Measurements from ENCODE around the gene TEX35. TPM values are rescaled to one million over a fixed set of nuclear protein-coding genes. Genes with fewer than 3 reads are reported as not detected.
"Not testable (repeated sequence)": the region's sequence is repeated elsewhere in the genome, so short reads cannot be mapped to it uniquely, and the experiment has no call there.

TEX35 gene
- polyA plus RNA-seq, 1 donor (not counting 4 experiments of a cell fraction or from before 2014, with no cell fraction given) = 0.18 TPM

DNA sequence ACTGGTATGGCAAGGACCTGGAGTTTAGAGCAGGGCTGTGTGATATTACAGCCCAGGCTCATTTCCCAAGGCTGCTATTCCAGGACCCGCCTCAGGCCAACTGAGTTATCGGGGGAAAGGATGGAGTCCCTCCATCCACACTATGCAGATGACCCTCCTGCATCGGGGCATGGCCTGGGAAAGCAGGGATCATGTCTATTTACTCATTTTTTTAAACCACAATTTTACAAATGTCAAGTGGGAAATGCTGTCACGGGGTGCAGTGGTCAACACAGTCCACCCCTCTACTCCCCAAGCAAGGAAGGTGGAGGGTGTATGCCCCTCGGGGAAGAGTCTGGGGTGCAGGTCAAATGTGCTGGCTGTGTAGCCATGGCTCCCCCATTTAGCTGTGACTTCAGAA lies 10.1 kb upstream of the TEX35 start:
- peaks cover 13% of the 10 kb centered on the region for H3K4me1 ChIP-seq (ENCODE audit: control insufficient read depth, extremely low read depth, insufficient read depth, low read length)
- TF ChIP-seq, protein P1, sequence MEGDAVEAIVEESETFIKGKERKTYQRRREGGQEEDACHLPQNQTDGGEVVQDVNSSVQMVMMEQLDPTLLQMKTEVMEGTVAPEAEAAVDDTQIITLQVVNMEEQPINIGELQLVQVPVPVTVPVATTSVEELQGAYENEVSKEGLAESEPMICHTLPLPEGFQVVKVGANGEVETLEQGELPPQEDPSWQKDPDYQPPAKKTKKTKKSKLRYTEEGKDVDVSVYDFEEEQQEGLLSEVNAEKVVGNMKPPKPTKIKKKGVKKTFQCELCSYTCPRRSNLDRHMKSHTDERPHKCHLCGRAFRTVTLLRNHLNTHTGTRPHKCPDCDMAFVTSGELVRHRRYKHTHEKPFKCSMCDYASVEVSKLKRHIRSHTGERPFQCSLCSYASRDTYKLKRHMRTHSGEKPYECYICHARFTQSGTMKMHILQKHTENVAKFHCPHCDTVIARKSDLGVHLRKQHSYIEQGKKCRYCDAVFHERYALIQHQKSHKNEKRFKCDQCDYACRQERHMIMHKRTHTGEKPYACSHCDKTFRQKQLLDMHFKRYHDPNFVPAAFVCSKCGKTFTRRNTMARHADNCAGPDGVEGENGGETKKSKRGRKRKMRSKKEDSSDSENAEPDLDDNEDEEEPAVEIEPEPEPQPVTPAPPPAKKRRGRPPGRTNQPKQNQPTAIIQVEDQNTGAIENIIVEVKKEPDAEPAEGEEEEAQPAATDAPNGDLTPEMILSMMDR (optimal IDR thresholded peaks at IDR 0.05 in 1 of 3, IDR thresholded peaks at IDR 0.05 in 1 of 3, conservative IDR thresholded peaks at IDR 0.05 in 1 of 3; ENCODE audit: extremely low read depth in 1 of 3, insufficient read depth in 2 of 3, low read length in 3 of 3) = no peak
- no peak for TF ChIP-seq EZH2 (IDR thresholded peaks at IDR 0.05; ENCODE audit: low read length)
- no peaks in the 10 kb centered on the region for H3K79me2 ChIP-seq (ENCODE audit: control insufficient read depth, insufficient read depth, low read length)
- no peaks in the 10 kb centered on the region for H3K36me3 ChIP-seq (ENCODE audit: control insufficient read depth in 2 of 2, extremely low read depth in 1 of 2, insufficient read depth in 2 of 2, low read length in 2 of 2)
- no peak overlapping the region for H3K4me2 ChIP-seq (ENCODE audit: control insufficient read depth, extremely low read depth, insufficient read depth, low read depth, low read length)
- peaks cover 3% of the 10 kb centered on the region for H3K9me1 ChIP-seq (ENCODE audit: control insufficient read depth, extremely low read depth, insufficient read depth, low read length)
- H2AFZ ChIP-seq (ENCODE audit: control insufficient read depth, low read length) = no peak overlapping the region
- H4K20me1 ChIP-seq (ENCODE audit: control insufficient read depth, extremely low read depth, insufficient read depth, low read length) = no peaks in the 10 kb centered on the region
- H3K9me3 ChIP-seq (ENCODE audit: control insufficient read depth, low read depth, low read length) = no peaks in the 10 kb centered on the region
- dilution Hi-C loops (cut with MboI; ENCODE audit: extremely low pct_ligation_motif_present, low sequenced_read_pairs) = no loop called here
- DNase-seq (ENCODE audit: low read depth, low spot score) (no peak), FAIRE-seq (no peak)
- no peak overlapping the region for H3K27ac ChIP-seq (ENCODE audit: control insufficient read depth, insufficient read depth, low read length)
- H3K4me3 ChIP-seq (ENCODE audit: control insufficient read depth in 2 of 3, extremely low read depth in 1 of 3, insufficient read depth in 2 of 3, low read depth in 1 of 3, low read length in 3 of 3) = no peak overlapping the region
- H3K9ac ChIP-seq (ENCODE audit: control insufficient read depth, extremely low read depth, insufficient read depth, low read length) = no peak overlapping the region
- H3K27me3 ChIP-seq (ENCODE audit: control insufficient read depth, extremely low read depth, insufficient read depth, low read length) = no peaks in the 10 kb centered on the region

DNA sequence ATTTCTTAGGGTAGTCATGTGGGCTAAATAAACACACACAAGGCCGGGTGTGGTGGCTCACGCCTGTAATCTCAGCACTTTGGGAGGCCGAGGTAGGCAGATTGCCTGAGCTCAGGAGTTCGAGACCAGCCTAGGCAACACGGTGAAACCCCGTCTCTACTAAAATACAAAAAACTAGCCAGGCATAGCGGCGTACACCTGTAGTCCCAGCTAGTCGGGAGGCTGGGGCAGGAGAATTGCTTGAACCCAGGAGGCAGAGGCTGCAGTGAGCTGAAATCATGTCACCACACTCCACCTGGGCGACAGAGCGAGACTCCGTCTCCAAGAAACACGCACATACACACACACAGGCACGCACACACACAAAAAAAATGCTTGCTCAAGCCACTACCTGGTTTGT lies 9.6 kb upstream of the TEX35 start:
- H3K79me2 ChIP-seq (ENCODE audit: control insufficient read depth, insufficient read depth, low read length); H3K4me2 ChIP-seq (ENCODE audit: control insufficient read depth, extremely low read depth, insufficient read depth, low read depth, low read length); H2AFZ ChIP-seq (ENCODE audit: control insufficient read depth, low read length); dilution Hi-C loops (cut with MboI; ENCODE audit: extremely low pct_ligation_motif_present, low sequenced_read_pairs); H3K27me3 ChIP-seq (ENCODE audit: control insufficient read depth, extremely low read depth, insufficient read depth, low read length); H3K9me1 ChIP-seq (ENCODE audit: control insufficient read depth, extremely low read depth, insufficient read depth, low read length); H4K20me1 ChIP-seq (ENCODE audit: control insufficient read depth, extremely low read depth, insufficient read depth, low read length); DNase-seq (ENCODE audit: low read depth, low spot score); H3K36me3 ChIP-seq (ENCODE audit: control insufficient read depth in 2 of 2, extremely low read depth in 1 of 2, insufficient read depth in 2 of 2, low read length in 2 of 2); H3K9ac ChIP-seq (ENCODE audit: control insufficient read depth, extremely low read depth, insufficient read depth, low read length); FAIRE-seq; H3K4me3 ChIP-seq (ENCODE audit: control insufficient read depth in 2 of 3, extremely low read depth in 1 of 3, insufficient read depth in 2 of 3, low read depth in 1 of 3, low read length in 3 of 3); H3K9me3 ChIP-seq (ENCODE audit: control insufficient read depth, low read depth, low read length); H3K27ac ChIP-seq (ENCODE audit: control insufficient read depth, insufficient read depth, low read length): not testable (repeated sequence)
- peaks cover 13% of the 10 kb centered on the region for H3K4me1 ChIP-seq (ENCODE audit: control insufficient read depth, extremely low read depth, insufficient read depth, low read length)

DNA sequence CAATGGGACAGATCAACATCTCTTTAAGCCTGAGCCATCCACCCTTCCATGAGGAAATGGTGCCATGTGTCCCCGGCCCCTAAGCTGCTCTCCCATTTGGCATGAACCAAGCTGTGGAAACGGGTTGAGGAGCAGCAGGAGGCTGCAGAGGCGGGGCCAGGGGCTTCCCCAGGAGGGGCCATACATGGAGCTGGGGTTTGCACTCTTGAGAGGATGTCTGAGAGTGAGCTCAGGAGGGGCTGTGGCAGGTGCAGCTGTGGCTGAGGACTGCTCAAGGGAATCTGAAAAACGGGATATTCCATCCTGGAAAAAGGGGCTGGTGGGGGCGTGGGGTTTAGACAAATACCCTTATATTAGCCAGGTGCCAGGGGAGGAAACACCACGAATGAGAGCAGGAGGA lies 9.1 kb upstream of the TEX35 start:
- Histone ChIP-seq H2AFZ (ENCODE audit: control insufficient read depth, low read length) (no peak overlapping the region), H4K20me1 (ENCODE audit: control insufficient read depth, extremely low read depth, insufficient read depth, low read length) (no peaks in the 10 kb centered on the region), H3K4me2 (ENCODE audit: control insufficient read depth, extremely low read depth, insufficient read depth, low read depth, low read length) (no peak overlapping the region), H3K4me1 (ENCODE audit: control insufficient read depth, extremely low read depth, insufficient read depth, low read length) (peaks cover 13% of the 10 kb centered on the region), H3K79me2 (ENCODE audit: control insufficient read depth, insufficient read depth, low read length) (no peaks in the 10 kb centered on the region), H3K36me3 (ENCODE audit: control insufficient read depth in 2 of 2, extremely low read depth in 1 of 2, insufficient read depth in 2 of 2, low read length in 2 of 2) (no peaks in the 10 kb centered on the region), H3K4me3 (ENCODE audit: control insufficient read depth in 2 of 3, extremely low read depth in 1 of 3, insufficient read depth in 2 of 3, low read depth in 1 of 3, low read length in 3 of 3) (no peak overlapping the region), H3K27me3 (ENCODE audit: control insufficient read depth, extremely low read depth, insufficient read depth, low read length) (no peaks in the 10 kb centered on the region), H3K27ac (ENCODE audit: control insufficient read depth, insufficient read depth, low read length) (no peak overlapping the region), H3K9me1 (ENCODE audit: control insufficient read depth, extremely low read depth, insufficient read depth, low read length) (peaks cover 3% of the 10 kb centered on the region), H3K9me3 (ENCODE audit: control insufficient read depth, low read depth, low read length) (no peaks in the 10 kb centered on the region), H3K9ac (ENCODE audit: control insufficient read depth, extremely low read depth, insufficient read depth, low read length) (no peak overlapping the region)
- FAIRE-seq (no peak), DNase-seq (ENCODE audit: low read depth, low spot score) (no peak)
- TF ChIP-seq, protein P1 (optimal IDR thresholded peaks at IDR 0.05 in 1 of 3, IDR thresholded peaks at IDR 0.05 in 1 of 3, conservative IDR thresholded peaks at IDR 0.05 in 1 of 3; ENCODE audit: extremely low read depth in 1 of 3, insufficient read depth in 2 of 3, low read length in 3 of 3) = no peak
- no peak for TF ChIP-seq EZH2 (IDR thresholded peaks at IDR 0.05; ENCODE audit: low read length)
- dilution Hi-C loops (cut with MboI; ENCODE audit: extremely low pct_ligation_motif_present, low sequenced_read_pairs) = no loop called here
